HG02588 (cell line): ENCODE data around the gene CCDC92.

ENCODE experiments used
- ATAC-seq: cut with Tn5 transposase; IDR thresholded peaks from one replicate; pipeline ENCODE4 v1.9.1; 2021; ENCODE audit warnings: mild to moderate bottlenecking, moderate library complexity; ENCODE audit not compliant: unreplicated experiment

Gene CCDC92

DNA sequence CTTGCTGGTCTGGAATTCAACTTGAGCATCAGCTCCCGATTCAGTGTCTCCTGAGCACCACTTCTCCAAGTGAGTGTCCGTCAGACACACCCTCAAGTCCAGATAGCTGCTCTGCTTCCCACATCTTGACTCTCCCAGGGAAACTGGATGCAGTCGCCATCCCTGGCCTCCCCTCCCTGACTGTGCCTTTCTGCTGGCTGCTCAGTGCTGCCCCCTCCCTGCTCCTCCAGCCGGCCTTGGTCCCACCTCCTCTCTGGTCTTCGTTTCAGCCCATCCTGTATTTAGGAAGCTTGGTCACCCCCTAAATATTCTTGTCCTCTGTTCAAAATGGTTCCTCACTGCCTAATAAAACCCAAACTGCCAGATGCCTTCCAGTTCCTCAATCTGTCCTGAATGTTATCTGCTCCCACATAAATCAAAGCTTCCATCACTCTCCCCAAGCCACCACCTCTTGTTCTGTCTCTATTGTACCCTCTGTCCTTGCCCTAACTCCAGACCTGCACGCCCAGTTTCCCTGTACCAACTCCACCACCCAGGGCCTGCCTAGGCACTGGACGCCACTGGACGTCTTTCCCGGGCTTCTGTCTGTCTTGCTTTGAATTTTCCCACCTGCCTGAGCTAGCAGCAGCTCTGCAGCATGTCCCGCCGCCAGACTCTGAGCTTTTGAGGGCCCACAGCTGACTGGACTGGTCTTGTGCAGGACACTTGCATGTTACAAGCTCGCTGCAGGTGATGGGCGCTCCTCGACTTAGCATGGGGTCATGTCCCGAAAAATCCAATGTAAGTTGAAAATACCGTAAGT is 33.8 kb downstream of the CCDC92 start:
- ATAC-seq = no peak

DNA sequence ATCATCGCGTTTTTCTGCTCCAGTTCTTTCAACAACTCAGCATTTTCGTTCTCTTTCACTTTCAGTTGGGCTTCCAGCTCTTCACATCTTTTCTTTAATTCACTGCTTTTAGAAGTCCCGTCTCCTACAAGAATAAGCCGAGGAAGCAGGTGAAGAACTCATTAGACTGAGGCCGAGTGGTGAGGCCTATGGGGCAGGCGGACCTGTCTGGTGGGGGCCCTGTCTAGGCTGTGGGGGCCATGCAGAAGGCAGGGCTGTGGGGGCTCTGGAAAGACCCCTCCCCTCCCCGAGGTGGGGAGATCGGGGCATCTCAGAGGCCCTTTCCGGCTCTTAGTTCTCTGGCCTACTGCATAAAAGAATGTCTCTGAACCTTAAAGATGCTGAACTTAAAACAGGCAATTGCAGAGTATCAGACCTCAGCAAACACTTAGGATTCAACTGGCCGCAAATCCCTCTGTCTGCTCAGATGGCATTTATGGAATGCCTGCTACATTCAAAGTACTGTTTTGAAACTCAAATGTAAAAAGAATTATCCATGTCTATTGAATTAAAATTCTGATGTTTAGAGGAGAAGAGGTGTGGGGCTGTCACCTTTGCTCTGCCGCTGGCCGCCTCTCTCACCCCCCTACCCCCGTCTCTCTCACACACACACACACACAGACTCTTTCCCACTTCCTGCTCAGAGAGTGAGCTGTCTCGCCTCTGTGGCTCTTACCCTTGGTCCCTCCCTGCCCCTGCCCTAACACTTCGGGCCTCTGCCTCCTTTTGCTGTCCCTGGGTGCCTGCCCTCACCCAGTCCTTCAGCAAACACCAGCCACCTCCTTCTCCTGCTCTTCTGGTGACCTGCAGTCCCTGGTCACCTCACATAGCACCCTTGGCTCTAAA is 34.7 kb downstream of the CCDC92 start:
- ATAC-seq = no peak

DNA sequence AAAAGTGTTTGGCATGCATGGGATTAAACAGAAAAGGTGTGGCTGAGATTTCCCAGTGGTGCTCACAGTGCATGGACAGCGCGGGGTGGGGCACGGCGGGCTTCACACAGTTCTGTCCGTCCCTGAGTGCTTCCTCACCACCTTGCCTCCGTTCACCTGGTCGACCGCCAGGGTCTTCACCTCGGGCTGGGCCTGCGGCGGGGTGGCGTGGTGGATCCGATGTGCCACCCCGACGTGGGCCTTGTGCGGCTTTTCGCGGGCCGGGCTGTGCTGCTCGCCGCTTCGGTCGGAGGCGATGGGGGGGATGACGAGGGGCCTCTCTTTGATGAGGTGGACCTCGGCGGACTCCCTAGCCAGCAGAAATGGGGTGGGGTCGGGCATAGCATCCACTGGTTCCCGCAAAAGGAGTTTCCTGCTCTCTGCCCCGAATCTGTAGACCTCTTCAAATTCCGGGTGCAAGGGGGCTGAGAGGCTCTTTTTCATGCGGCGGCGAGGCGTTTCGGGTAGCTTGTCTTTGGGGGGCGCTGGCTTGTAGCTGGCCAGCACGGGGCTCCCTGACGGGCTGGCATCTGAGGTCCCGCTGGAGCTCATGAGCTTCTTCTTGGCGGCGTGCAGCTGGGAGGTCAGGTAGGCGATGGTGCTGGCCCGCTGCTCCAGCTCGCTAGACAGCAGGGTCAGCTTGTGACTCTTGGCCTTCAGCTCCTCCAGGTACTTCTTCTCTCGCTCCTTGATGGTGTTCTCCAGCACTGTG is 35.5 kb downstream of the CCDC92 start:
- no peak for ATAC-seq

DNA sequence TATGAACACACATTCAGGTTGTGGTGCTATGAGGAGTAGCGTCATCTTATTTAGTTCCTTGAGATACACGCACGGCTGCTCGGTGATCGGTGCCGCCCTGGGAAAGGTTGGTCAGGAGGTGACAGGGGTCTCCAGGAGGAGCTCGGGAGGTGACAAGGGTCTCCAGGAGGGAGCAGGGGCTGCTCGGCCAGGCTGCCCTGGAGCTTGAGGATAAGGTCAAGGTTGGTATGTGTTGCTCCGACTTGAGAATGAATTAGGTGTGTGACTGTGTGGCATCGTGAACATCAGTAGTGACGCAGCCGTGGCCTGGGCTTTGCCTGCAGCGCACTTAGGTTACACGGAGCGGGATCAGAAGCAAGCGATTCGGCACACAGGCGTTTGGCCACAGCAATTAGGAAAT is 36.2 kb downstream of the CCDC92 start:
- no peak for ATAC-seq

DNA sequence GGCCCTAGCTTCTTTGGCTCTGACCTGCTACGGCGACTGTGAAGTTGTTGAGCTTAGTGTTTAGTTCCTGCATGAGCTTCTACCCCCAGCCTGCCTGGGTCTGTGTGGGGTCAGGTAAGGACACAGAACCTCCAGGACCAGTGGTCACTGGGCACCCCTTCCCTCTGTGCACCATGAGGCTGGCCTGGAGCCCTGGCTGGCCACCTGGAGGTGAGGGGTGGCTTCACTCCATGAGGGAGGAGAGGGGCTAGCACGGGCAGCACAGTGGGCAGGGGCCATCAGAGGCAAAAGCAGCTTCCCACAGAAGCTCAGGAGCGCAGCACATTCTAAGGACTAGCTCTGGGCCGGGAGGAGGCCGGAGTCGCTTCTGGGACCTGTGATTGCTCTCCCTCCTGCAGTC is 36.7 kb downstream of the CCDC92 start:
- ATAC-seq = no peak

DNA sequence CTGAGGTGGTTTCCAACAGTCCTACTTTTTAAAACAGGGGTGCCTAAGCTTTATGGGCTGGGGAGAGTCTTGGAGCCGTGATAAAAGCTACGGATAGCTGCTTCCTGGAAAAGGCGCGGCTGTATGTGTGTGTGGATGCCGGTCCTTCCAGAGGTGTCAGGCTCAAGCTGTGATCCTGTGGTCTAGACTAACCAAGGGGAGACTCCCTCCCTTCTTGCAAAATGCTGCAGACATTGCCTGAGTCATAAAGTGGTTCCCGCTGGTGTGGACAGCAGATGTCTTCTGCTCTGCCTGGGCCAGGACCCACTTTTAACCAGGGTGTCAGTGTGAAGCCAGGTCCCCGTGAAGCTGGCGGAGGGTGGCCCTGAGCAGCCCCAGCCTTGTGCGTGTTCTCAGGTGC is 37.8 kb downstream of the CCDC92 start:
- ATAC-seq = no peak

DNA sequence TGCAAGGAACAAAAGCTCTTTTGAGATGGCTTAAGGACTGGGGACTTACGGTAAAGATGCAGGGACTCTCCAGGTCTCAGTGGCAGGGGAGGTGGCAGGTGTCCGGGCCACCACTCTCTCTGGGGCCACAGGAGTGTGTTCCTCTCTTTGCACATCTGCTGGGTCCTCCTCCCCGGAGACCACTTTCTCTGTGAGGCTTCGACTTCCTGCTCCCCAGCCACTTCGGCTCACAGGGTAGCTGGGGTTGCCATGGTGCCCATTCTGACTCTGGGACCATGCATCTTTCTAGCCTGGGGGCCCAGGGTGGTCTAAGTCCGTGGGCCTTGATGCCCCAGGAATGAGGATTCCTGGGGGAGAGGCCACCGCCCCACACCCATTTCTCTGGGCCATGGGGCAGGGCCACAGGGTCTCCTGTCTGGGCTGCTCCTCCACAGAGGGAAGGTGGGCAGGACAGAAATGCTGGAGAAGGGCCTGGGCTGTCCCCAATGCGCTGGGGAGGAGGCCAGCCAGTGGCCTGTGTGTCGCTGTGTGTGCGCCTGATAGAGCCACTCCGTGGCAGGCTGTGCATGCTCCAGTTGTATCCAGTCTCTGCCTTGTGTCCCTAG is 38.5 kb downstream of the CCDC92 start:
- ATAC-seq = no peak

DNA sequence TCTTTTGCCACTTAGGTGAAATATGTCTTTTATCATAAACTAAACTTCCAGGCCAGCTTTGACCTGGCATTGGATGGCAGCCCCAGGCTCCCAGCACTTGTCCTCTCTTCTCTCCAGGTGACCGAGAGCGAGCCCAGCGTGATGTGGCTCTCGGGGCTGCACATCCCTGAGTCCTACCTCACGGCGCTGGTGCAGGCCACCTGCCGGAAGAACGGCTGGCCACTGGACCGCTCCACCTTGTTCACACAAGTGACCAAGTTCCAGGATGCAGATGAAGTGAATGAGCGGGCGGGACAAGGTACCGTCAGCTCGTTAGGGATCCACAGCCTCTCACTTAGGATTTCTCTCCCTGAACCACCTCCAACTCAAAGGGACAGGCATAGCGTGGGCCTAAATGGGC is 39.4 kb downstream of the CCDC92 start:
- no peak for ATAC-seq

DNA sequence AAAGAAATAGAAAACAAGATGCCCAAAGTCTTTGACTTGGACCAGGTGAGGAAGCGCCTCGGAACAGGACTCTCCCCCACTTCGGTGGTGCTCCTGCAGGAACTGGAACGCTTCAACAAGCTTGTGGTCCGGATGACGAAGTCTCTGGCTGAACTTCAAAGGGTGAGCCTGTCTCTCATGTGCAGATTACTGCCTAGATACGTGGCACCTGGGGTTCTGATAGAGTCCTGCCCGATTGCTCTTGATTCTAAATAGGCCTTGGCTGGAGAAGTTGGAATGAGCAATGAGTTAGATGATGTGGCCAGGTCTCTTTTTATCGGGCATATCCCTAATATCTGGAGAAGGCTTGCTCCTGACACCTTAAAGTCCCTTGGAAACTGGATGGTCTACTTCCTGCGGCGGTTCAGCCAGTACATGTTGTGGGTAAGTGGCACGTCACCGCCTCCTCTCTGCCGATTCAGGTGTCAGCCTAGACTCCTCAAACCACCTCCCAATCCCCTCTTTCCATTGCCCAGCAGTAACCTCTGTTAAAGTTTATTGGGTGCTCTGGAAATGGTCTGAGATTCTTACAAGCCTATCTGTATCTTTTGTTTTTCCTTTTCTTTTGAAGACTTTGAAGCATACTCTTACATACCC is 40.8 kb downstream of the CCDC92 start:
- no peak for ATAC-seq

DNA sequence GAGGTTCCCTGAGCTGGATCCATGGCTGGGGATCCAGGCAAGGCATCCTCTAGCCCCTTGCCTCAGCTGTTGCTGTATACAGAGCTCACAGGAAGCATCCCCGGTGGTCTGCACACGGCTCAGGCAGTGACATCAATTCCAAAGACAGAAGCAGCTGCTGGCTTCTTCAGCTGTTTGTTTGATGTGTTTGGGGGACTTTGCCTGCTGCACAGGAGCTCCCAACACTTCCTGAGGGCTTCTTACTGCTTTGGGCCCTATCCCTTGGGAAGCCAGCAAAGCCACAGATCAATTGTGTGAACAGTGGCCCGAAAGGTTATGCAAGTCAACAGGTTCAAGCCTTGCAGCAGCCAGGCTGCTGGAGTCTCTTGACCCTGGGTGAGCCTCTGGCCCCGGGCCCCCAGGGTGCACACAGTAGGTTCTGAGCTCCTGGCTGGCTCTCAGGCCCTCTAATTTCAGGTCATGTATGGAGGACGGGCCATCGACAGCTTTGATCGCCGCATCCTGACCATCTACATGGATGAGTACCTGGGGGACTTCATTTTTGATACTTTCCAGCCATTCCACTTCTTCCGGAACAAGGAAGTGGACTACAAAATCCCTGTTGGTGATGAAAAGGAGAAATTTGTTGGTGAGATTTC is 42.6 kb downstream of the CCDC92 start:
- no peak for ATAC-seq

DNA sequence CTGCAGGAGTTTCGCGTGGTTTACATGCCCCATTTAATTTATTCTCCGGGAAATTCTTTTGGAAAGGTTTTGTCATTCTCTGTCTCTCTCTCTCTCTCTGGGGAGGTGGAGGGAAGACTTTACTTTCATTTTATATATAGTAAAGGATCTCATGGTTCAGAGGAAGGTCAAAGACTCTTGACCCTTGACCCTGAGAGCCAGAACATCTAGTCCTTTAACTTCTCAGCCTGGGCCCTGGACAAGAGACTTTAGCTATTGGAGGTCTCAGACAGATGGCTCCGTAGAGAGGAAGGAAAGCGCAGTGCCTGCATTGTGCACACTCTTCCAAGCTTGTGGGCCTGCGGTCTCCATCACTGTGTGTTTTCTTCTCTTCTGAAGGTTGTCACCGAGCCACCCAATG is 43.7 kb downstream of the CCDC92 start:
- ATAC-seq = no peak

DNA sequence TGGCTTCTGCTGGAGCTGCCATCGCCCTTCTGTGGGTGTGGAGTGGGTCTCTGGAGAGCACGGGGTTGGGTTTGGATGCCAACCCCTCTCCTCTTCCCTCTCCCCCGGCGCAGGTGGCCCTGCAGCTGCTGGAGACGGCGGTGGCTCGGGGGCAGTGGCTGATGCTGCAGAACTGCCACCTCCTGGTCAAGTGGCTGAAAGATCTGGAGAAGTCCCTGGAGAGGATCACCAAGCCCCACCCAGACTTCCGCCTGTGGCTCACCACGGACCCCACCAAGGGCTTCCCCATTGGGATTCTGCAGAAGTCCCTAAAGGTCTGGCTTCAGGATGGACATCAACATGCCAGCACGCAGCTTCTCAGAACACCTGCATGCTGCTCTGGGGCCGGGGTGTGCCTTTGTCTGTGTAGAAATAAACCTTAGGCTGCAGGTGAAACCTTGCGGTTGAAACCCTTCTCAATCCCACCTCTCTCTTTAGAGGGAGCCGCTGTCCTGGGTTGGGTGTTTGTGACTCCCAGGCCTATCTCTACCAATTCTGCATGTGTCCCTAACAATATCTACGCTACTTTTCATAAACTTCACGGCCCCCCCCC is 44.3 kb downstream of the CCDC92 start:
- ATAC-seq = no peak

DNA sequence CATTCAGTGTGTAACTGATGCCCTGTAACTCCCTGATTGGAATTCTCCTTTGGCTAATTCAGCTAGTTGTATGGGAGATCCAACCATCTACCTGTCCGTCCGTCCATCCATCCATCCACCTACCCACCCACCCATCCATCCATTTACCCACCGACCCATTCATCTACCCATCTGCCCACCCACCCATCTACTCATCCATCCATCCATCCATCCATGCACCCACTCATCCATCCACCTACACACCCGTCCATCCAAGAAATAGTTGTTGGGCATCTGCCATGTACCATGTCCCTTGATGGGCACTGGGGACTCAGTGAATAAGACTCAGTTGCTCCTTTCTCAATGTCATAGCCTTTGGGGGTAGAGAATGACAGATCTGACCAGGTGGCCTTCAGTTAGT is 48.1 kb downstream of the CCDC92 start:
- ATAC-seq = no peak

DNA sequence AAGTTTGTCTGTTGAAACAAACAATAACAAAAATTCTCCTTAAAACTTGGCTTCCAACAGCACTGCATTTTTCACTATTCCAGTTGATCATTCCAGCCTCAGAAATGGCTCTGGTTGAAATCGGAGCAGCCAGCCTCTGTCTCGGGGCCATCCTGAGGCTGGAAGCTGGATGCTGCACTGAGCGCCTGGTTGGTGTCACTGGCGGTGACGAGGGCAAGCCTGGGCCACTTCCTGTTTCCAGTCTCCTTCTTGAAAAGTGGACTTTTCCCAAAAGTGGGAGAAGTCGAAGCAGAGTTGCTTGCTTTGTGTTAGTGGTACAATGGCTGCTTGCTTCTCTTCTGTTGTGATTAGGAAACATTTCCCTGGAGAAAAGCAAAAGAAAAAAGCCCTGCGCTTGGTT is 48.7 kb downstream of the CCDC92 start:
- no peak for ATAC-seq

DNA sequence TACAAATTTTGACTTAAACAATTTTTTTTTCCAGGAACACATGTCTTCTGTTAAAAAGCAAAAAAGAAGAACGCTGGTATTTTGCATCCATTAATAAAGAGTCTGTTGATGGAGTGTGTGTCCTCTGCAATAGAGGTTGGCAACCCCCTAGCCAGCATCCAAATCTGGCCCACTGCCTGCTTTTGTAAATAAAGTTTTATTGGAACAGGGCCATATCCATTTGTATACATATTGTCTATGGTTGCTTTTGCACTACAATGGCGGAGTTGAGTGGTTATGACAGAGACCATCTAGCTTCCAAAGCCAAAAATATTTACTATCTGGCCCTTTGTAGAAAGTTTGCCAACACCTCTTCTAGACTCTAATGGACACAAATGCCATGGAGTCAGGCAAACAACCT is 49.6 kb downstream of the CCDC92 start:
- ATAC-seq = no peak

DNA sequence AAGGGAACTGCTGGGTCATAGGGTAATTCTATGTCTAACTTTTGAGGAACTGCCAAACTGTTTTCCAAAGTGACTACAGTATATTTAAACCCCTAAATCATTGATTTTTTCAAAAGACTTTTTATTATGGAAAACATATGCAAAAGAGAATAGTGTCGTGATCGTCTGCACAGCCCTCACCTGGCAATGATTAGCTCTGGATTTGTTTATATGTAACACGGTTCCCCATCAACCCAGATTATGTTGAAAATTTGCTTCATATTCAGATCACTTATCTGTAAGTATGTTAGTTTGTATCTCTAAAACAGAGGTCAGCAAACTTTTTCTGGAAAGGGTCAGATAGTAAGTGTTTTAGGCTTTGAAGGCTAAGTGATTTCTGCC is 52.7 kb downstream of the CCDC92 start:
- ATAC-seq = no peak

DNA sequence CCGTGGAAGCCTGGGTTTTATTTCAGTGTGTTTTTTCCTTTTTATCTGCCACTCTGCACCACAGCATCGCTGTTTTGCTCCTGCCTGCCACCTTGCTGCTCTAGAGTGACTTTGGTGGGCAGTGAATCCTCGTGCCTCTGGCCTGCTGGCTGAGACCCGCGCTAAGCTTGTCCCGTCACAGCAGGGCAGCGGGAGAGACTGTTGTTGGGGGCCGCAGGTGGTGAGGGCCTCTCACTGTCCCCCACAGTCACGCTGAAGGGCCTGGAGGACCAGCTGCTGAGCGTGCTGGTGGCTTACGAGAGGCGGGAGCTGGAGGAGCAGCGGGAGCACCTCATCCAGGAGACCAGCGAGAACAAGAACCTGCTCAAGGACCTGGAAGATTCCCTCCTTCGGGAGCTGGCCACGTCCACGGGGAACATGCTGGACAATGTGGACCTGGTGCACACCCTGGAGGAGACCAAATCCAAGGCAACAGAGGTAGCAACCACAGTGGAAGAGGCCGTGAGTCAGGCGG is 55.2 kb downstream of the CCDC92 start:
- ATAC-seq = no peak

DNA sequence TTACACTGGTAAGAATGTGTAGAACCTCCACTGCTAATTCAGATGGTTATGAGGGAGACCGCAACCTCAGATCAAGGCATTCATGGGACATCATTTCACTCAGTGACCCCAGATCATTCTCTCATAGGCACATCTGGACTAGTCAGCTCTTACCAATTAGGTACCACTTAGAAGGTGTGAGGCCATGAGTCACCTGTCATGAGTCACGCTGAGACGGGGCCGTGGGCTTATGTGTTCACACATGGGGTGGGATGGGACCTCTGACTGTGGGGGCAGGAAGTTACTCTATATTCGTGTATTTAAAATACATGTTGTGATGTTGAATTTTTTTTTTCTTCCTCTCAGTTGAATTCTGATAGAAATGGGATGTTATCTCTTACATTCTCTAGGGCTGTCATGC is 55.9 kb downstream of the CCDC92 start:
- ATAC-seq = no peak

DNA sequence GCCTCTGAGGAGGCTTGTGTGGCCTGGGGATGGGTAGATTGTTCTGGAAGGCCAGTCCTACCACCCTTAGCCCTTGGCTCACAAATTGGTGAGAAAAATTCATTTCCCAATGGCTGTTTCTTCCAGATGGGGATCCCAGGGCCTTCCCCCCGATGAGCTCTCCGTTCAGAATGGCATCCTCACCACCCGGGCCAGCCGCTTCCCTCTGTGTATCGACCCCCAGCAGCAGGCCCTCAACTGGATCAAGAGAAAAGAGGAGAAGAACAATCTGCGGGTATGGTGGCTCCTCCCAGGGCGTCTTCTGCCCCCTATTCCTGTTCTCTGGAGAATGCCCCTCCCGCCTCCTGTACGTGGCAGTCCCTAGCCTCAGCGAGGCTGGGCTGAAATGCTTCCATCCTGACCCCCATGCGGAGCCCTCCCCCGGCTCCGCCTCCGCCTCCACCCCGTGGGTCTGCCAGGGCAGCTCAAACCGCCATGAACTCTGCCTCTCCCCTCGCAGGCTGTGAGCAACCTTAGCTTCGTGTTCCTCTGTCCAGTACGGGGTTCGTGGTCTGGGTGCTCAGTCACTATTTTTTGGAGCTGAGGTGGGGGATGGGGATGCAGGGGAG is 57.8 kb downstream of the CCDC92 start:
- no peak for ATAC-seq
